Trophoblast cell (in vitro differentiated cells and primary cell): ENCODE measurements around the gene FBXO31.

Experiments
- DNase-seq, 2 donors: peaks; one replicate each; pipeline ENCODE4 v3.0.0-alpha.2; 2016
- H2AFZ ChIP-seq: 2 replicates; pipeline ENCODE4 v1.6.1; 2013; ENCODE audit warnings: low read length, moderate library complexity, mild to moderate bottlenecking; ENCODE audit not compliant: insufficient read depth, poor library complexity
- H2AK5ac ChIP-seq: 2 replicates; pipeline ENCODE4 v1.6.1; 2013; ENCODE audit warnings: mild to moderate bottlenecking, low read length
- H2BK120ac ChIP-seq: 2 replicates; pipeline ENCODE4 v1.6.1; 2013; ENCODE audit warnings: low read length, mild to moderate bottlenecking, moderate library complexity; ENCODE audit not compliant: insufficient read depth, poor library complexity
- H2BK12ac ChIP-seq: 2 replicates; pipeline ENCODE4 v1.6.1; 2013; ENCODE audit warnings: mild to moderate bottlenecking, low read length, moderate library complexity
- H2BK5ac ChIP-seq: 2 replicates; pipeline ENCODE4 v1.6.1; 2013; ENCODE audit warnings: low read length, low read depth, moderate library complexity, mild to moderate bottlenecking; ENCODE audit not compliant: poor library complexity
- H3K14ac ChIP-seq: 2 replicates; pipeline ENCODE4 v1.6.1; 2013; ENCODE audit warnings: mild to moderate bottlenecking, low read length
- H3K18ac ChIP-seq: 2 replicates; pipeline ENCODE4 v1.6.1; 2013; ENCODE audit warnings: mild to moderate bottlenecking, low read length
- H3K23ac ChIP-seq: 2 replicates; pipeline ENCODE4 v1.6.1; 2013; ENCODE audit warnings: low read length
- H3K27ac ChIP-seq: 2 replicates; pipeline ENCODE4 v1.5.1; 2013; ENCODE audit warnings: low read depth, mild to moderate bottlenecking, inconsistent platforms, low read length, moderate library complexity
- H3K27me3 ChIP-seq: 2 replicates; pipeline ENCODE4 v1.6.1; 2013; ENCODE audit warnings: inconsistent platforms, mild to moderate bottlenecking, low read length, moderate library complexity; ENCODE audit not compliant: insufficient read depth
- H3K36me3 ChIP-seq, 2 experiments: 1 replicate in 1 of 2; 2 replicates in 1 of 2; pipeline ENCODE4 v1.6.1; 2013; ENCODE audit warnings: low read length in 2 of 2, mild to moderate bottlenecking in 2 of 2, moderate library complexity in 1 of 2; ENCODE audit not compliant: insufficient read depth in 2 of 2, control insufficient read depth in 1 of 2
- H3K4ac ChIP-seq: 2 replicates; pipeline ENCODE4 v1.6.1; 2013; ENCODE audit warnings: low read depth, mild to moderate bottlenecking, low read length, moderate library complexity
- H3K4me1 ChIP-seq, 2 experiments: 1 replicate in 1 of 2; 2 replicates in 1 of 2; pipeline ENCODE4 v1.6.1; 2013; ENCODE audit warnings: low read length in 2 of 2, mild to moderate bottlenecking in 2 of 2, moderate library complexity in 1 of 2; ENCODE audit not compliant: insufficient read depth in 2 of 2, control insufficient read depth in 1 of 2
- H3K4me2 ChIP-seq: 2 replicates; pipeline ENCODE4 v1.6.1; 2013; ENCODE audit warnings: inconsistent platforms, mild to moderate bottlenecking, low read length, moderate library complexity
- H3K4me3 ChIP-seq: 2 replicates; pipeline ENCODE4 v1.5.1; 2013; ENCODE audit warnings: mild to moderate bottlenecking, low read depth, low read length, inconsistent platforms
- H3K79me1 ChIP-seq: one replicate; pipeline ENCODE4 v1.6.1; 2013; ENCODE audit warnings: low read length
- H3K79me2 ChIP-seq: 2 replicates; pipeline ENCODE4 v1.6.1; 2013; ENCODE audit warnings: low read length, mild to moderate bottlenecking; ENCODE audit not compliant: control insufficient read depth, insufficient read depth, poor library complexity
- H3K9ac ChIP-seq: 2 replicates; pipeline ENCODE4 v1.6.1; 2013; ENCODE audit warnings: mild to moderate bottlenecking, low read length
- H3K9me3 ChIP-seq: 2 replicates; pipeline ENCODE4 v1.6.1; 2013; ENCODE audit warnings: low read depth, mild to moderate bottlenecking, control low read depth, inconsistent platforms, low read length; ENCODE audit not compliant: insufficient read depth
- H4K12ac ChIP-seq: 2 replicates; pipeline ENCODE4 v1.6.1; 2013; ENCODE audit warnings: low read depth, mild to moderate bottlenecking, low read length, moderate library complexity
- H4K8ac ChIP-seq: 2 replicates; pipeline ENCODE4 v1.6.1; 2013; ENCODE audit warnings: low read depth, mild to moderate bottlenecking, low read length, moderate library complexity
- H4K91ac ChIP-seq: one replicate; pipeline ENCODE4 v1.6.1; 2013; ENCODE audit warnings: low read depth, mild to moderate bottlenecking, low read length, moderate library complexity
- WGBS: extraction: QIAGEN DNeasy Blood & Tissue Kit; methylation state at CpG from one replicate; pipeline ENCODE4 v1.1.7; 2013; ENCODE audit warnings: missing lambda C conversion rate; ENCODE audit not compliant: insufficient read length, insufficient coverage; ENCODE audit errors: extremely low coverage; 5-methylcytosine and 5-hydroxymethylcytosine counted together

FBXO31 gene

DNA sequence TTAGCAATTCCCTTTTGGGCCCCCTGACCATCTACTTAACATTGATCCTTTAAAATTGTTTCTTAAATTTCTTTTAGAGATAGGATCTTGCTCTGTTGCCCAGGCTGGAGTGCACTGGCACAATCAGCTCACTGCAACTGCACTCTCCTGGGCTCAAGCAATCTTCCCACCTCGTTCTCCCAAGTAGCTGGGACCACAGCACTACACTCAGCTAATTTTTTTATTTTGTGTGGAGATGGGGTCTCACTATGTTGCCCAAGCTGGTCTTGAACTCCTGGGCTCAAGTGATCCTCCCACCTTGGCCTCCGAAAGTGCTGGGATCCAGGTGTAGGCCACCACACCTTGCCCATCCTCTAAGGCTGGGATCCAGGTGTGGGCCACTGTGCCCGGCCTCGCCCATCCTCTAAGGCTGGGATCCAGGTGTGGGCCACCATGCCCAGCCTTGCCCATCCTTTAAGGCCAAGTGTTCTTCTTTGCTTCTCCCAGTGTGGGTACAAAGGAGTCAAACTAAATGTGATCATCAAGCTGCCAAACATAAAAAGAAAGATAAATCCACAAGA lies 79.5 kb downstream of the FBXO31 start:
- Histone ChIP-seq H3K9me3 (peaks cover 2% of the 10 kb centered on the region), H4K8ac (no peak overlapping the region), H3K4me1 (peaks cover 0 to 7% of the 10 kb centered on the region in 2 experiments), H3K4me3 (no peak overlapping the region), H3K23ac (no peak overlapping the region), H3K79me2 (no peaks in the 10 kb centered on the region), H3K36me3 (no peaks in the 10 kb centered on the region), H3K9ac (no peak overlapping the region), H3K18ac (no peak overlapping the region), H2AK5ac (no peak overlapping the region), H3K4me2 (no peak overlapping the region), H2BK120ac (no peak overlapping the region), H4K91ac (no peak overlapping the region), H3K27me3 (no peaks in the 10 kb centered on the region), H3K4ac (no peak overlapping the region), H4K12ac (no peak overlapping the region), H2BK12ac (no peak overlapping the region), H3K14ac (no peak overlapping the region), H2AFZ (no peak overlapping the region), H3K79me1 (no peaks in the 10 kb centered on the region), H2BK5ac (no peak overlapping the region), H3K27ac (no peak overlapping the region)
- no CpG with 5 or more reads among the region's 4 CpGs for WGBS
- DNase-seq: no peak

GRCh38 chr16:87303431-87303930 lies 80.1 kb downstream of the FBXO31 start:
- Histone ChIP-seq H3K18ac (no peak overlapping the region), H3K36me3 (no peaks in the 10 kb centered on the region), H3K4me1 (peaks cover 0 to 7% of the 10 kb centered on the region in 2 experiments), H2BK12ac (no peak overlapping the region), H4K8ac (no peak overlapping the region), H3K79me2 (no peaks in the 10 kb centered on the region), H2AFZ (no peak overlapping the region), H3K79me1 (no peaks in the 10 kb centered on the region), H2BK120ac (no peak overlapping the region), H3K23ac (no peak overlapping the region), H4K91ac (no peak overlapping the region), H3K14ac (no peak overlapping the region), H3K27ac (no peak overlapping the region), H3K9ac (no peak overlapping the region), H3K4me3 (no peak overlapping the region), H2AK5ac (no peak overlapping the region), H3K9me3 (peaks cover 1% of the 10 kb centered on the region), H3K4me2 (no peak overlapping the region), H4K12ac (no peak overlapping the region), H2BK5ac (no peak overlapping the region), H3K27me3 (no peaks in the 10 kb centered on the region), H3K4ac (no peak overlapping the region)
- WGBS: no CpG with 5 or more reads among the region's 7 CpGs
- no peak for DNase-seq

GRCh38 chr16:87298857-87299465 lies 84.6 kb downstream of the FBXO31 start:
- WGBS: no CpG with 5 or more reads among the region's 13 CpGs
- DNase-seq: no peak
- Histone ChIP-seq H2BK12ac (no peak overlapping the region), H2BK5ac (no peak overlapping the region), H2BK120ac (no peak overlapping the region), H3K14ac (no peak overlapping the region), H3K4me3 (no peak overlapping the region), H4K91ac (no peak overlapping the region), H2AFZ (no peak overlapping the region), H2AK5ac (no peak overlapping the region), H3K4me1 (peaks cover 0 to 4% of the 10 kb centered on the region in 2 experiments), H3K79me1 (no peaks in the 10 kb centered on the region), H3K9ac (no peak overlapping the region), H3K23ac (no peak overlapping the region), H3K27ac (no peak overlapping the region), H3K36me3 (no peaks in the 10 kb centered on the region), H4K12ac (no peak overlapping the region), H3K27me3 (no peaks in the 10 kb centered on the region), H3K79me2 (no peaks in the 10 kb centered on the region), H3K9me3 (no peaks in the 10 kb centered on the region), H3K4me2 (no peak overlapping the region), H3K4ac (no peak overlapping the region), H4K8ac (no peak overlapping the region), H3K18ac (no peak overlapping the region)

DNA sequence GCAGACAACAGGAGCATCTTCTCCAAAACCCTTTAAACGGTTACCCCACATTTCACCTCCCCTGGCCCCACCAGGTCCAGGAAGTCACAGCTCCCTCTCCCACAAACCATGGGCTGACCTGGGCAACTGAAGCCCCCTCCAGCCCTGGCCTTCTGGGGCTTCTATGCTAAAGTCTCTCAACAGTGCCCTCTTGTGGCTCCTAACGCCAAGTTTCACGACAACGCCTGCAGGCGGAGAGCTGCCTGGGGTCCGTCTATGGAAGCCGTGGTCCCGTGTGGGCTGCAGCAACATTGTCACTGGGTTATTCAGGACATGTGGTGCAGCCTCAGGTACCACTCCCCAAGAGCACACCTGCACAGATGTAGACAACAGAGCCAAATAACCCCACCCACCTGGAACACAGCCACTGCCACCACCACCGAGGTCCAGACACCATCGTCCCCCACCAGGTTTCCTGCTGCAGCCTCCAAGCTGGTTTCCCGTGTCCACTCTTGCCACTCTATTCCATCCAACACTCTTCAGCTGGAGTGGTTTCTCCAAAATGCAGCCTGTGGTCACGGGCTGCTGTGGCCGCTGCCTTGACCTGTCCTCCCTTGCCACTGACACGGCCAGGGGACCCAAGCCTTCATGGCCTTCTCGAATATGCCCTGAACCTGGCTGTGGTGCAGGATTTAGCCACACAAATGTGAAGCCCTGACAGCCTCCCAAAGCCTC lies 85.5 kb downstream of the FBXO31 start:
- no peak overlapping the region for H3K27ac ChIP-seq

More for the DNA sequence above, 85.5 kb downstream of the FBXO31 start:
- Histone ChIP-seq H4K91ac (no peak overlapping the region), H3K4me3 (no peak overlapping the region), H3K4ac (no peak overlapping the region), H4K12ac (no peak overlapping the region), H3K27me3 (no peaks in the 10 kb centered on the region), H3K4me1 (no peaks in the 10 kb centered on the region), H3K23ac (no peak overlapping the region), H2BK12ac (no peak overlapping the region), H3K9me3 (no peaks in the 10 kb centered on the region), H3K79me1 (no peaks in the 10 kb centered on the region), H2AK5ac (no peak overlapping the region), H4K8ac (no peak overlapping the region), H2BK120ac (no peak overlapping the region), H3K4me2 (no peak overlapping the region), H2BK5ac (no peak overlapping the region), H3K36me3 (no peaks in the 10 kb centered on the region), H3K18ac (no peak overlapping the region), H3K9ac (no peak overlapping the region), H2AFZ (no peak overlapping the region), H3K79me2 (no peaks in the 10 kb centered on the region), H3K14ac (no peak overlapping the region)
- WGBS: no CpG with 5 or more reads among the region's 15 CpGs
- peak in 1 of 2 donors; percentile 62 for DNase-seq
